Psoas muscle (tissue), 8 donors: Measurements from ENCODE around the gene TRIM71. TPM values are rescaled to one million over a fixed set of nuclear protein-coding genes. Genes with fewer than 3 reads are reported as not detected.

Source experiments
- ATAC-seq, 4 donors: fragments of 200-7000 bp; cut with Tn5 transposase; one replicate each; pipeline ENCODE4 v1.9.1; 2020; ENCODE audit warnings: moderate library complexity in 3 of 4, mild to moderate bottlenecking in 2 of 4
- DNase-seq, 2 donors: peaks; one replicate each; pipeline ENCODE4 v3.0.0-alpha.2; 2020
- H3K27ac ChIP-seq: fragments of 200-600 bp; one replicate; pipeline ENCODE4 v1.8.0; 2022
- H3K27me3 ChIP-seq, 3 donors: fragments of 200-600 bp in 1 of 3; one replicate each; pipeline versions ENCODE4 v1.6.1 to v1.8.0; 2013 to 2022; ENCODE audit warnings: low read length in 2 of 3, mild to moderate bottlenecking in 2 of 3, moderate library complexity in 1 of 3; ENCODE audit not compliant: insufficient read depth in 3 of 3
- H3K36me3 ChIP-seq, 2 donors: fragments of 200-600 bp in 1 of 2; one replicate each; pipeline versions ENCODE4 v1.6.1 to v1.8.0; 2013 to 2022; ENCODE audit warnings: low read depth in 1 of 2, mild to moderate bottlenecking in 1 of 2, moderate library complexity in 1 of 2; ENCODE audit not compliant: insufficient read depth in 1 of 2
- H3K4me1 ChIP-seq: fragments of 200-600 bp; one replicate; pipeline ENCODE4 v1.8.0; 2022
- H3K4me3 ChIP-seq: fragments of 200-600 bp; one replicate; pipeline ENCODE4 v1.8.0; 2022; ENCODE audit warnings: mild to moderate bottlenecking
- H3K9me3 ChIP-seq: fragments of 200-600 bp; one replicate; pipeline ENCODE4 v1.8.0; 2022
- CTCF ChIP-seq: fragments of 200-600 bp; IDR thresholded peaks from one replicate; pipeline ENCODE4 v1.8.0; 2022; ENCODE audit warnings: antibody characterized with exemption
- WGBS, 3 donors: extraction: QIAGEN DNeasy Blood & Tissue Kit; methylation state at CpG; one replicate each; pipeline versions ENCODE4 v1.1.6 to v1.1.7; 2013; 5-methylcytosine and 5-hydroxymethylcytosine counted together
- intact Hi-C, 2 donors: fragments of 100-400 bp; cut with DNase I; formaldehyde crosslinking; loops; one replicate each; pipeline versions ENCODE4 v1.11.0 to v1.14.2; 2022
- polyA plus RNA-seq, 3 donors: library from polyadenylated mRNA; stranded (reverse); fragments of 200-250 nt; gene quantifications; one replicate each; pipeline ENCODE4 v1.2.3, GENCODE V29; 2013
- total RNA-seq, 4 donors: library from RNA; stranded (reverse); fragmentation: NEBNext Ultra II Directional in 2 of 4; extraction: Animal tissue kit (Norgen Biotek cat#: 25700) in 2 of 4; gene quantifications; one replicate each; pipeline versions ENCODE4 v1.2.1 to v1.2.4, GENCODE V29; 2021 to 2023
- donor health status: healthy with polysubstance abuse.
- donor health status: DM: no; HTN: no; CAD: no; lungs with moderate emphysema.
- donor health status: Bipolar disorder and iron deficiency.
- donor health status: healthy.
- donor health status: DM: yes; HTN: yes; CAD: no.
- donor health status: DM: no; HTN: no; CAD: no.
- donor health status: DM: no; HTN: no; CAD: no.
- donor health status: DM: yes; HTN: yes; CAD: no.

TRIM71 gene
- total and polyA plus RNA-seq, 7 donors = 0.01 TPM; not detected in 6

GRCh38 chr3:32855350-32855953 lies 37.7 kb downstream of the TRIM71 start:
- Histone ChIP-seq H3K4me3 (no peak overlapping the region), H3K36me3 (no peaks in the 10 kb centered on the region), H3K27ac (no peak overlapping the region), H3K4me1 (no peaks in the 10 kb centered on the region), H3K27me3 (no peaks in the 10 kb centered on the region), H3K9me3 (no peaks in the 10 kb centered on the region)
- intact Hi-C loops = no loop called here
- no peak for ATAC-seq
- 66 to 77% (median 69%) methylated on average over 3 of the region's 3 CpGs for WGBS, 3 donors
- TF ChIP-seq CTCF = no peak
- no peak for DNase-seq

GRCh38 chr3:32856355-32856889 lies 38.6 kb downstream of the TRIM71 start:
- Histone ChIP-seq H3K4me1 (no peaks in the 10 kb centered on the region), H3K27me3 (no peaks in the 10 kb centered on the region), H3K4me3 (no peak overlapping the region), H3K27ac (no peak overlapping the region), H3K9me3 (no peaks in the 10 kb centered on the region), H3K36me3 (no peaks in the 10 kb centered on the region)
- intact Hi-C loops = no loop called here
- DNase-seq (no peak), ATAC-seq (no peak)
- WGBS, 3 donors = 62 to 64% (median 63%) methylated on average over 6 of the region's 6 CpGs
- no peak for TF ChIP-seq CTCF

- no peaks in the 10 kb centered on the region for H3K4me1 ChIP-seq
- H3K9me3 ChIP-seq = no peaks in the 10 kb centered on the region
- H3K27ac ChIP-seq = no peak overlapping the region
- H3K4me3 ChIP-seq = no peak overlapping the region
- TF ChIP-seq CTCF = no peak
- intact Hi-C loops = no loop called here
- no peaks in the 10 kb centered on the region for H3K27me3 ChIP-seq
- no peaks in the 10 kb centered on the region for H3K36me3 ChIP-seq
- WGBS, 3 donors = 70 to 71% (median 70%) methylated on average over 6 of the region's 6 CpGs
- DNase-seq (no peak), ATAC-seq (no peak)
These were observed 39.2 kb downstream of the TRIM71 start for GRCh38 chr3:32856901-32857507.

- no peaks in the 10 kb centered on the region for H3K4me1 ChIP-seq
- intact Hi-C loops = no loop called here
- ATAC-seq = no peak
These were observed 40.1 kb downstream of the TRIM71 start for GRCh38 chr3:32857921-32858320.

More at GRCh38 chr3:32857921-32858320, 40.1 kb downstream of the TRIM71 start:
- H3K36me3 ChIP-seq = no peaks in the 10 kb centered on the region
- H3K4me3 ChIP-seq = no peak overlapping the region
- no peaks in the 10 kb centered on the region for H3K27me3 ChIP-seq
- no peak overlapping the region for H3K27ac ChIP-seq
- TF ChIP-seq CTCF = no peak
- WGBS, 3 donors = 81 to 86% (median 81%) methylated on average over 6 of the region's 6 CpGs
- no peak for DNase-seq
- no peaks in the 10 kb centered on the region for H3K9me3 ChIP-seq
